VCaP (cell line): Measurements from ENCODE around the gene RASSF8.

Experiments used
- H3K27ac ChIP-seq: fragments of 450-650 bp; 2 replicates; pipeline ENCODE4 v1.5.1; 2017
- CTCF ChIP-seq: fragments of 450-650 bp; conservative IDR thresholded peaks from 2 replicates; pipeline ENCODE4 v1.5.1; 2017; ENCODE audit warnings: mild to moderate bottlenecking, moderate library complexity

The RASSF8 gene

GRCh38 chr12:26046906-26047305 is 88.4 kb downstream of the RASSF8 start:
- no peak for TF ChIP-seq CTCF
- H3K27ac ChIP-seq, result no peak overlapping the region

GRCh38 chr12:26047401-26048226 is 89.1 kb downstream of the RASSF8 start:
- H3K27ac ChIP-seq, result no peak overlapping the region; the same call in 1 of the 2 replicates
- no peak for TF ChIP-seq CTCF

- no peak for TF ChIP-seq CTCF
These were observed 94.2 kb downstream of the RASSF8 start for GRCh38 chr12:26052652-26053051.

GRCh38 chr12:26054383-26054782 is 95.9 kb downstream of the RASSF8 start:
- TF ChIP-seq CTCF, result no peak
- no peak overlapping the region for H3K27ac ChIP-seq

More at GRCh38 chr12:26052652-26053051, 94.2 kb downstream of the RASSF8 start:
- no peak overlapping the region for H3K27ac ChIP-seq

GRCh38 chr12:26055087-26055486 is 96.6 kb downstream of the RASSF8 start:
- no peak for TF ChIP-seq CTCF

GRCh38 chr12:26056335-26056734 is 97.9 kb downstream of the RASSF8 start:
- H3K27ac ChIP-seq, result peak overlapping the region; percentile 69
- no peak for TF ChIP-seq CTCF

More at GRCh38 chr12:26055087-26055486, 96.6 kb downstream of the RASSF8 start:
- peak overlapping the region; percentile 69 for H3K27ac ChIP-seq

- peak overlapping the region; percentile 69 for H3K27ac ChIP-seq
These were observed 98.8 kb downstream of the RASSF8 start for GRCh38 chr12:26057271-26057670.

- no peak for TF ChIP-seq CTCF
- H3K27ac ChIP-seq, result no peak overlapping the region
These were observed 99.8 kb downstream of the RASSF8 start for GRCh38 chr12:26058308-26058707.
